ENCODE data around the gene RAB3GAP1. TPM values are rescaled to one million over a fixed set of nuclear protein-coding genes. Genes with fewer than 3 reads are reported as not detected.

Gene RAB3GAP1
- total RNA-seq, 4 donors from 2014 or later: 71.8 to 76.9 (median 72.3) TPM

GRCh38 chr2:135149251-135149650 lies 97.2 kb downstream of the RAB3GAP1 start:
- TF ChIP-seq CTCF (IDR thresholded peaks at IDR 0.05): no peak
- TF ChIP-seq POLR2A (IDR thresholded peaks at IDR 0.05): no peak
- no peak for TF ChIP-seq EP300 (IDR thresholded peaks at IDR 0.05)
- TF ChIP-seq POLR2AphosphoS5 (IDR thresholded peaks at IDR 0.05): no peak
- Histone ChIP-seq H3K36me3 (peaks cover 2 to 57% of the 10 kb centered on the region in 2 donors), H3K27ac (no peak overlapping the region), H3K4me3 (no peak overlapping the region), H3K9me3 (no peaks in the 10 kb centered on the region), H3K4me1 (no peaks in the 10 kb centered on the region), H3K27me3 (no peaks in the 10 kb centered on the region)
- ATAC-seq: no peak
- 74 to 100% methylated on average over 1 of the region's 1 CpG for WGBS, 2 donors (ENCODE audit: low coverage in 1 of 2)

- TF ChIP-seq POLR2A (IDR thresholded peaks at IDR 0.05) (no peak), EP300 (IDR thresholded peaks at IDR 0.05) (no peak), POLR2AphosphoS5 (IDR thresholded peaks at IDR 0.05) (no peak), CTCF (IDR thresholded peaks at IDR 0.05) (no peak)
- ATAC-seq: no peak
- WGBS, 2 donors (ENCODE audit: low coverage in 1 of 2): 57 to 100% methylated on average over 1 of the region's 1 CpG
Observed at GRCh38 chr2:135150725-135151124, 98.6 kb downstream of the RAB3GAP1 start.

GRCh38 chr2:135151615-135152014 lies 99.5 kb downstream of the RAB3GAP1 start:
- Histone ChIP-seq H3K27me3 (no peaks in the 10 kb centered on the region), H3K4me3 (no peak overlapping the region), H3K27ac (no peak overlapping the region), H3K4me1 (no peaks in the 10 kb centered on the region), H3K9me3 (no peaks in the 10 kb centered on the region), H3K36me3 (peaks cover 2 to 77% of the 10 kb centered on the region in 2 donors)
- 75 to 78% methylated on average over 1 to 3 of the region's 3 CpGs for whole genome bisulfite sequencing, 2 donors (ENCODE audit: low coverage in 1 of 2)
- TF ChIP-seq POLR2A (IDR thresholded peaks at IDR 0.05): no peak
- TF ChIP-seq CTCF (IDR thresholded peaks at IDR 0.05): no peak
- TF ChIP-seq EP300 (IDR thresholded peaks at IDR 0.05): no peak
- no peak for TF ChIP-seq POLR2AphosphoS5 (IDR thresholded peaks at IDR 0.05)
- ATAC-seq: no peak

More at GRCh38 chr2:135150725-135151124, 98.6 kb downstream of the RAB3GAP1 start:
- Histone ChIP-seq H3K9me3 (no peaks in the 10 kb centered on the region), H3K4me3 (no peak overlapping the region), H3K27me3 (no peaks in the 10 kb centered on the region), H3K4me1 (no peaks in the 10 kb centered on the region), H3K36me3 (peaks cover 2 to 68% of the 10 kb centered on the region in 2 donors), H3K27ac (no peak overlapping the region)

GRCh38 chr2:135152361-135152760 lies 100.3 kb downstream of the RAB3GAP1 start:
- 88 to 90% methylated on average over 1 of the region's 1 CpG for WGBS, 2 donors (ENCODE audit: low coverage in 1 of 2)
- Histone ChIP-seq H3K36me3 (peaks cover 2 to 84% of the 10 kb centered on the region in 2 donors), H3K27me3 (no peaks in the 10 kb centered on the region), H3K27ac (no peak overlapping the region), H3K4me1 (no peaks in the 10 kb centered on the region), H3K4me3 (no peak overlapping the region), H3K9me3 (no peaks in the 10 kb centered on the region)
- ATAC-seq: no peak
- TF ChIP-seq POLR2AphosphoS5 (IDR thresholded peaks at IDR 0.05): no peak
- TF ChIP-seq POLR2A (IDR thresholded peaks at IDR 0.05): no peak
- no peak for TF ChIP-seq CTCF (IDR thresholded peaks at IDR 0.05)
- TF ChIP-seq EP300 (IDR thresholded peaks at IDR 0.05): no peak

GRCh38 chr2:135154962-135155361 lies 102.9 kb downstream of the RAB3GAP1 start:
- no peak overlapping the region for H3K27ac ChIP-seq
- no peak for TF ChIP-seq POLR2AphosphoS5 (IDR thresholded peaks at IDR 0.05)
- no peak for TF ChIP-seq CTCF (IDR thresholded peaks at IDR 0.05)
- no peak for TF ChIP-seq POLR2A (IDR thresholded peaks at IDR 0.05)
- TF ChIP-seq EP300 (IDR thresholded peaks at IDR 0.05): no peak
- ATAC-seq: no peak
- no peaks in the 10 kb centered on the region for H3K9me3 ChIP-seq
- H3K4me1 ChIP-seq: no peaks in the 10 kb centered on the region
- no peak overlapping the region for H3K4me3 ChIP-seq
- H3K27me3 ChIP-seq: no peaks in the 10 kb centered on the region
- H3K36me3 ChIP-seq: peaks cover 2 to 98% of the 10 kb centered on the region in 2 donors

Measured in gastroesophageal sphincter (tissue), 4 donors.